Activated CD8-positive, alpha-beta memory T cell treated with anti-CD3 and anti-CD28 coated beads for 1 hour (primary cell): ENCODE measurements around the gene ASPN.

Experiments
- DNase-seq, 2 donors: peaks; one replicate each; pipeline ENCODE4 v3.0.0-alpha.2; 2020; ENCODE audit warnings: low read depth in 1 of 2; ENCODE audit errors: extremely low read depth in 1 of 2

Gene ASPN

GRCh38 chr9:92506184-92506857, 24.0 kb upstream of the ASPN start:
- no peak for DNase-seq

GRCh38 chr9:92504881-92505280, 22.6 kb upstream of the ASPN start:
- no peak for DNase-seq

- DNase-seq = no peak
Observed at GRCh38 chr9:92503156-92503555, 20.9 kb upstream of the ASPN start.

- no peak for DNase-seq
Observed at GRCh38 chr9:92501671-92502393, 19.5 kb upstream of the ASPN start.

GRCh38 chr9:92500725-92501124, 18.4 kb upstream of the ASPN start:
- no peak for DNase-seq

- no peak for DNase-seq
Observed at GRCh38 chr9:92499701-92500100, 17.4 kb upstream of the ASPN start.

- DNase-seq = no peak
Observed at GRCh38 chr9:92496396-92497176, 14.3 kb upstream of the ASPN start.

GRCh38 chr9:92494856-92495255, 12.6 kb upstream of the ASPN start:
- DNase-seq = no peak

- no peak for DNase-seq
Observed at GRCh38 chr9:92493749-92494387, 11.6 kb upstream of the ASPN start.

- DNase-seq = no peak
Observed at GRCh38 chr9:92492781-92493401, 10.6 kb upstream of the ASPN start.

GRCh38 chr9:92488681-92489550, 6.6 kb upstream of the ASPN start:
- no peak for DNase-seq

- DNase-seq = no peak
Observed at GRCh38 chr9:92486371-92486770, 4.1 kb upstream of the ASPN start.

- DNase-seq = no peak
Observed at GRCh38 chr9:92484563-92484962, 2.3 kb upstream of the ASPN start.

- DNase-seq = no peak
Observed at GRCh38 chr9:92483627-92484545, 1.6 kb upstream of the ASPN start.

GRCh38 chr9:92482805-92483204, 499 bp upstream of the ASPN start:
- DNase-seq = no peak

- no peak for DNase-seq
Observed at GRCh38 chr9:92480986-92481633, 1.2 kb downstream of the ASPN start.

GRCh38 chr9:92480291-92480771, 2.0 kb downstream of the ASPN start:
- DNase-seq = no peak

- no peak for DNase-seq
Observed at GRCh38 chr9:92479346-92479745, 3.0 kb downstream of the ASPN start.
